CD4-positive, alpha-beta T cell treated with Interleukin-15 for 4 hours (primary cell): ENCODE data around the gene PCSK6.

Experiments
- DNase-seq: peaks from one replicate; pipeline ENCODE4 v3.0.0-alpha.2; 2020; ENCODE audit warnings: low spot score

The PCSK6 gene

GRCh38 chr15:101276501-101277037 is 212.9 kb downstream of the PCSK6 start:
- peak; percentile 25 for DNase-seq

- DNase-seq: no peak
Measured at GRCh38 chr15:101275018-101275417, 214.5 kb downstream of the PCSK6 start.

GRCh38 chr15:101273534-101273933 is 216.0 kb downstream of the PCSK6 start:
- DNase-seq: no peak

GRCh38 chr15:101272584-101272983 is 216.9 kb downstream of the PCSK6 start:
- no peak for DNase-seq

- DNase-seq: no peak
Measured at GRCh38 chr15:101269479-101270223, 219.9 kb downstream of the PCSK6 start.

GRCh38 chr15:101267320-101268104 is 222.0 kb downstream of the PCSK6 start:
- no peak for DNase-seq

GRCh38 chr15:101266787-101267186 is 222.7 kb downstream of the PCSK6 start:
- DNase-seq: no peak

- DNase-seq: no peak
Measured at GRCh38 chr15:101266034-101266433, 223.5 kb downstream of the PCSK6 start.

GRCh38 chr15:101264911-101265641 is 224.4 kb downstream of the PCSK6 start:
- no peak for DNase-seq

GRCh38 chr15:101264011-101264410 is 225.5 kb downstream of the PCSK6 start:
- no peak for DNase-seq

GRCh38 chr15:101262551-101262950 is 227.0 kb downstream of the PCSK6 start:
- no peak for DNase-seq

- peak; percentile 68 for DNase-seq
Measured at GRCh38 chr15:101258238-101259144, 231.0 kb downstream of the PCSK6 start.

- peak; percentile 13 for DNase-seq
Measured at GRCh38 chr15:101256757-101257156, 232.8 kb downstream of the PCSK6 start.

- no peak for DNase-seq
Measured at GRCh38 chr15:101255615-101256241, 233.8 kb downstream of the PCSK6 start.

- DNase-seq: no peak
Measured at GRCh38 chr15:101255051-101255395, 234.5 kb downstream of the PCSK6 start.

- no peak for DNase-seq
Measured at GRCh38 chr15:101254157-101255050, 235.1 kb downstream of the PCSK6 start.
